IMR-90 (cell line): ENCODE results near the gene NUBP2. TPM values are rescaled to one million over a fixed set of nuclear protein-coding genes. Genes with fewer than 3 reads are reported as not detected.

Experiments
- ATAC-seq: fragments of 200-7000 bp; cut with Tn5 transposase; 2 replicates; pipeline ENCODE4 v1.9.1; 2020; ENCODE audit warnings: low read depth, mild to moderate bottlenecking, moderate library complexity
- BruUV-seq: library from RNA; stranded (reverse); fragments of 400-500 nt; replicated peaks from 2 replicates; lab custom pipeline; 2021; lab: Mats Ljungman, UMichigan
- CTCF ChIA-PET: fragments of 300-600 bp; formaldehyde crosslinking; extraction: SDS; loops from one replicate; lab custom pipeline; 2021; ENCODE audit warnings: antibody characterized with exemption; lab: Yijun Ruan, JAX
- POLR2A ChIA-PET: fragments of 300-600 bp; sonication (Branson Sonifier 250); formaldehyde crosslinking; loops from one replicate; lab custom pipeline; 2022; ENCODE audit warnings: antibody characterized with exemption; ENCODE audit not compliant: unreplicated experiment; lab: Charles Lee
- DNase-seq: peaks from one replicate; pipeline ENCODE4 v3.0.0; 2013
- H2AFZ ChIP-seq: replicated peaks from 2 replicates; pipeline ENCODE3; 2013; ENCODE audit warnings: low read length, mild to moderate bottlenecking; ENCODE audit not compliant: poor library complexity
- H2AK5ac ChIP-seq: 2 replicates; pipeline ENCODE4 v1.6.1; 2013; ENCODE audit warnings: low read depth, low read length, inconsistent platforms
- H2AK9ac ChIP-seq: replicated peaks from 2 replicates; pipeline ENCODE3; 2013; ENCODE audit warnings: mild to moderate bottlenecking, low read depth, low read length, moderate library complexity; ENCODE audit not compliant: poor library complexity
- H2BK120ac ChIP-seq: 2 replicates; pipeline ENCODE4 v1.6.1; 2013; ENCODE audit warnings: low read depth, low read length, inconsistent platforms
- H2BK15ac ChIP-seq: 3 replicates; pipeline ENCODE4 v1.6.1; 2013; ENCODE audit warnings: low read depth, low read length, inconsistent platforms
- H2BK20ac ChIP-seq: 2 replicates; pipeline ENCODE4 v1.6.1; 2013; ENCODE audit warnings: low read depth, mild to moderate bottlenecking, inconsistent platforms, low read length, moderate library complexity
- H2BK5ac ChIP-seq: 2 replicates; pipeline ENCODE4 v1.6.1; 2013; ENCODE audit warnings: mild to moderate bottlenecking, low read depth, low read length, inconsistent platforms; ENCODE audit not compliant: poor library complexity, severe bottlenecking
- H3K14ac ChIP-seq: replicated peaks from 2 replicates; pipeline ENCODE4 v1.6.1; 2013; ENCODE audit warnings: low read depth, low read length, inconsistent platforms
- H3K18ac ChIP-seq: 2 replicates; pipeline ENCODE4 v1.6.1; 2013; ENCODE audit warnings: low read depth, low read length, control low read depth
- H3K23ac ChIP-seq: 2 replicates; pipeline ENCODE4 v1.6.1; 2013; ENCODE audit warnings: low read depth, low read length, inconsistent platforms
- H3K27ac ChIP-seq: 2 replicates; pipeline ENCODE4 v1.5.1; 2013; ENCODE audit warnings: mild to moderate bottlenecking, control low read depth, low read length; ENCODE audit not compliant: insufficient read depth
- H3K27me3 ChIP-seq: 2 replicates; pipeline ENCODE4 v1.6.1; 2013; ENCODE audit warnings: low read length; ENCODE audit not compliant: control insufficient read depth, insufficient read depth
- H3K36me3 ChIP-seq: 2 replicates; pipeline ENCODE4 v1.6.1; 2013; ENCODE audit warnings: low read length, mixed read lengths; ENCODE audit not compliant: control insufficient read depth, insufficient read depth
- H3K4ac ChIP-seq: 2 replicates; pipeline ENCODE4 v1.6.1; 2013; ENCODE audit warnings: low read depth, low read length, inconsistent platforms
- H3K4me1 ChIP-seq: 2 replicates; pipeline ENCODE4 v1.6.1; 2013; ENCODE audit warnings: low read length, mixed read lengths; ENCODE audit not compliant: control insufficient read depth, insufficient read depth
- H3K4me2 ChIP-seq: 2 replicates; pipeline ENCODE4 v1.6.1; 2013; ENCODE audit warnings: low read depth, mild to moderate bottlenecking, control low read depth, low read length, moderate library complexity
- H3K4me3 ChIP-seq: 2 replicates; pipeline ENCODE4 v1.5.1; 2013; ENCODE audit warnings: low read depth, mild to moderate bottlenecking, control low read depth, low read length, moderate library complexity; ENCODE audit not compliant: insufficient read depth
- H3K56ac ChIP-seq: 2 replicates; pipeline ENCODE4 v1.6.1; 2013; ENCODE audit warnings: low read length, inconsistent platforms; ENCODE audit not compliant: insufficient read depth; ENCODE audit errors: extremely low read depth
- H3K79me1 ChIP-seq, 2 experiments: 2 replicates each; pipeline ENCODE4 v1.6.1; 2013; ENCODE audit warnings: low read length in 2 of 2, inconsistent platforms in 1 of 2, low read depth in 1 of 2
- H3K9ac ChIP-seq: 2 replicates; pipeline ENCODE4 v1.6.1; 2013; ENCODE audit warnings: low read depth, low read length, control low read depth
- H3K9me1 ChIP-seq: 2 replicates; pipeline ENCODE4 v1.6.1; 2013; ENCODE audit warnings: low read length, inconsistent platforms; ENCODE audit not compliant: insufficient read depth
- H3K9me3 ChIP-seq: 2 replicates; pipeline ENCODE4 v1.6.1; 2013; ENCODE audit warnings: low read length; ENCODE audit not compliant: control insufficient read depth, insufficient read depth
- H4K20me1 ChIP-seq: 2 replicates; pipeline ENCODE4 v1.6.1; 2013; ENCODE audit warnings: low read length, inconsistent platforms; ENCODE audit not compliant: insufficient read depth
- H4K5ac ChIP-seq: 2 replicates; pipeline ENCODE4 v1.6.1; 2013; ENCODE audit warnings: mild to moderate bottlenecking, low read depth, low read length, control low read depth
- H4K8ac ChIP-seq, 2 experiments: 2 replicates each; pipeline ENCODE4 v1.6.1; 2013; ENCODE audit warnings: low read depth in 2 of 2, low read length in 2 of 2, control low read depth in 1 of 2, inconsistent platforms in 1 of 2
- H4K91ac ChIP-seq: 2 replicates; pipeline ENCODE4 v1.6.1; 2013; ENCODE audit warnings: low read depth, low read length, inconsistent platforms; ENCODE audit not compliant: insufficient read depth
- BHLHE40 ChIP-seq: fragments of 150-350 bp; IDR thresholded peaks from 2 replicates; pipeline ENCODE4 v1.6.1; 2016; ENCODE audit warnings: mild to moderate bottlenecking, low read depth, low read length
- CEBPB ChIP-seq: IDR thresholded peaks from 2 replicates; pipeline ENCODE4 v1.6.1; 2012; ENCODE audit warnings: low read depth, low read length, improper control_type of control experiment
- CTCF ChIP-seq: conservative IDR thresholded peaks from 2 replicates; pipeline ENCODE4 v1.5.1; 2012; ENCODE audit warnings: mild to moderate bottlenecking, low read depth, low read length, improper control_type of control experiment
- MAZ ChIP-seq: IDR thresholded peaks from 2 replicates; pipeline ENCODE4 v1.6.1; 2012; ENCODE audit warnings: low read depth, mild to moderate bottlenecking, low read length, improper control_type of control experiment, moderate library complexity, borderline replicate concordance
- MXI1 ChIP-seq: IDR thresholded peaks from 2 replicates; pipeline ENCODE4 v1.6.1; 2012; ENCODE audit warnings: low read depth, mild to moderate bottlenecking, low read length, moderate library complexity, borderline replicate concordance
- POLR2A ChIP-seq: IDR thresholded peaks from 2 replicates; pipeline ENCODE4 v1.6.1; 2012; ENCODE audit warnings: mild to moderate bottlenecking, low read depth, low read length
- RAD21 ChIP-seq: IDR thresholded peaks from 2 replicates; pipeline ENCODE4 v1.6.1; 2012; ENCODE audit warnings: low read length, improper control_type of control experiment
- SMC3 ChIP-seq: fragments of 150-350 bp; IDR thresholded peaks from 2 replicates; pipeline ENCODE4 v1.6.1; 2016; ENCODE audit warnings: low read depth, mild to moderate bottlenecking, antibody characterized with exemption, low read length, moderate library complexity
- USF2 ChIP-seq: fragments of 150-350 bp; IDR thresholded peaks from 2 replicates; pipeline ENCODE4 v1.6.1; 2017; ENCODE audit warnings: mild to moderate bottlenecking, antibody characterized with exemption, low read length, low read depth
- WGBS, 2 experiments: methylation state at CpG; one replicate each; pipeline versions ENCODE4 v1.1.5 to v1.1.7; 2013; ENCODE audit warnings: missing lambda C conversion rate in 2 of 2; ENCODE audit not compliant: insufficient read length in 1 of 2; ENCODE audit errors: extremely low coverage in 2 of 2; 5-methylcytosine and 5-hydroxymethylcytosine counted together
- dilution Hi-C: fragments of 300-500 bp; cut with HindIII; formaldehyde crosslinking; loops from one replicate; pipeline ENCODE4 v1.14.3; 2018; ENCODE audit warnings: low sequenced_read_pairs; ENCODE audit not compliant: unreplicated experiment
- in situ Hi-C: fragments of 300-500 bp; cut with MboI; formaldehyde crosslinking; loops from 3 replicates; pipeline ENCODE4 v1.14.3; 2019; ENCODE audit warnings: low sequenced_read_pairs, inconsistent platforms, mixed read lengths
- intact Hi-C: fragments of 100-400 bp; cut with micrococcal nuclease; formaldehyde crosslinking; loops from 2 replicates; pipeline ENCODE4 v1.10.0; 2022
- polyA plus RNA-seq, 3 experiments: library from polyadenylated mRNA; depleted of rRNA; stranded (reverse); fragments of >200 nt; gene quantifications; 2 replicates each; pipeline ENCODE4 v1.2.3, GENCODE V29; 2012; ENCODE audit warnings: low replicate concordance in 1 of 3
- total RNA-seq: library from RNA; depleted of rRNA; stranded (reverse); fragments of >200 nt; gene quantifications from 2 replicates; pipeline ENCODE4 v1.2.3, GENCODE V29; 2012

Gene NUBP2
- total and polyA plus RNA-seq, 2 of the 4 experiments (the other 2 are of a cell fraction), result 62.6 to 131 TPM

GRCh38 chr16:1812732-1813163, 30.0 kb downstream of the NUBP2 start:
- Histone ChIP-seq H3K4me2 (peak overlapping the region; percentile 65), H3K27ac (peak overlapping the region; percentile 19; the same call in 1 of the 2 replicates), H3K4me3 (no peak overlapping the region), H3K56ac (no peak overlapping the region), H3K23ac (no peak overlapping the region), H2BK15ac (no peak overlapping the region), H4K8ac (peak overlapping the region in 1 of 2 experiments; percentile 8; a peak in 1 of 4 replicates), H3K79me1 (0 out of 4 replicates have a peak, but pooled peaks cover 0 to 2% of the 10 kb centered on the region in 2 experiments), H4K20me1 (no peaks in the 10 kb centered on the region), H4K91ac (no peak overlapping the region), H2BK120ac (no peak overlapping the region), H3K4ac (peak overlapping the region; percentile 9; the same call in 1 of the 2 replicates), H4K5ac (no peak overlapping the region), H3K27me3 (no peaks in the 10 kb centered on the region), H2BK20ac (no peak overlapping the region), H3K9ac (no peak overlapping the region), H3K18ac (no peak overlapping the region), H3K4me1 (peaks cover 4% of the 10 kb centered on the region; the same call in 1 of the 2 replicates), H3K14ac (no peak overlapping the region), H2BK5ac (no peak overlapping the region), H2AK5ac (0 out of 2 replicates have a peak overlapping the region, but pooled peaks have one; percentile 3), H3K36me3 (peaks cover 23% of the 10 kb centered on the region; the same call in 1 of the 2 replicates), H2AK9ac (peak overlapping the region; percentile 25), H3K9me3 (no peaks in the 10 kb centered on the region), H3K9me1 (peaks cover 2% of the 10 kb centered on the region; the same call in 1 of the 2 replicates), H2AFZ (peak overlapping the region; percentile 84)
- no TSS peak for BruUV-seq
- DNase-seq, result peak; percentile 85
- intact Hi-C loops (loop anchor here (1.0 kb wide), 1 partner anchor 117 kb away; no protein-coding TSS in a partner anchor), in situ Hi-C loops (no loop called here), dilution Hi-C loops (no loop called here)
- CTCF ChIA-PET, result interaction anchor here (0.7 to 0.8 kb wide), 2 partner anchors 130 to 152 kb away, joined by 3 to 4 read pairs; partner anchors contain the start of genes MSRB1 and RPS2
- no peak for TF ChIP-seq CEBPB
- TF ChIP-seq SMC3, result peak; percentile 57
- peak; percentile 30; the same call in 1 of the 2 replicates for TF ChIP-seq MAZ
- TF ChIP-seq USF2, result peak; percentile 37; the same call in 1 of the 2 replicates
- TF ChIP-seq RAD21, result peak; percentile 70
- peak; percentile 32; the same call in 1 of the 2 replicates for TF ChIP-seq BHLHE40
- peak; percentile 87 for TF ChIP-seq CTCF
- no peak for TF ChIP-seq POLR2A
- peak; percentile 96 for TF ChIP-seq MXI1
- no CpG with 5 or more reads among the region's 17 CpGs for WGBS, 2 experiments
- ATAC-seq, result peak; percentile 100
- POLR2A ChIA-PET, result no interaction called here
